IMR-90 (cell line): ENCODE results near the gene IQGAP2. TPM values are rescaled to one million over a fixed set of nuclear protein-coding genes. Genes with fewer than 3 reads are reported as not detected.

Experiments used
- ATAC-seq: fragments of 200-7000 bp; cut with Tn5 transposase; 2 replicates; pipeline ENCODE4 v1.9.1; 2020; ENCODE audit warnings: low read depth, mild to moderate bottlenecking, moderate library complexity
- BruUV-seq: library from RNA; stranded (reverse); fragments of 400-500 nt; replicated peaks from 2 replicates; lab custom pipeline; 2021; lab: Mats Ljungman, UMichigan
- CTCF ChIA-PET: fragments of 300-600 bp; formaldehyde crosslinking; extraction: SDS; loops from one replicate; lab custom pipeline; 2021; ENCODE audit warnings: antibody characterized with exemption; lab: Yijun Ruan, JAX
- POLR2A ChIA-PET: fragments of 300-600 bp; sonication (Branson Sonifier 250); formaldehyde crosslinking; loops from one replicate; lab custom pipeline; 2022; ENCODE audit warnings: antibody characterized with exemption; ENCODE audit not compliant: unreplicated experiment; lab: Charles Lee
- DNase-seq: peaks from one replicate; pipeline ENCODE4 v3.0.0; 2013
- H2AFZ ChIP-seq: replicated peaks from 2 replicates; pipeline ENCODE3; 2013; ENCODE audit warnings: low read length, mild to moderate bottlenecking; ENCODE audit not compliant: poor library complexity
- H2AK5ac ChIP-seq: 2 replicates; pipeline ENCODE4 v1.6.1; 2013; ENCODE audit warnings: low read depth, low read length, inconsistent platforms
- H2AK9ac ChIP-seq: replicated peaks from 2 replicates; pipeline ENCODE3; 2013; ENCODE audit warnings: mild to moderate bottlenecking, low read depth, low read length, moderate library complexity; ENCODE audit not compliant: poor library complexity
- H2BK120ac ChIP-seq: 2 replicates; pipeline ENCODE4 v1.6.1; 2013; ENCODE audit warnings: low read depth, low read length, inconsistent platforms
- H2BK15ac ChIP-seq: 3 replicates; pipeline ENCODE4 v1.6.1; 2013; ENCODE audit warnings: low read depth, low read length, inconsistent platforms
- H2BK20ac ChIP-seq: 2 replicates; pipeline ENCODE4 v1.6.1; 2013; ENCODE audit warnings: low read depth, mild to moderate bottlenecking, inconsistent platforms, low read length, moderate library complexity
- H2BK5ac ChIP-seq: 2 replicates; pipeline ENCODE4 v1.6.1; 2013; ENCODE audit warnings: mild to moderate bottlenecking, low read depth, low read length, inconsistent platforms; ENCODE audit not compliant: poor library complexity, severe bottlenecking
- H3K14ac ChIP-seq: replicated peaks from 2 replicates; pipeline ENCODE4 v1.6.1; 2013; ENCODE audit warnings: low read depth, low read length, inconsistent platforms
- H3K18ac ChIP-seq: 2 replicates; pipeline ENCODE4 v1.6.1; 2013; ENCODE audit warnings: low read depth, low read length, control low read depth
- H3K23ac ChIP-seq: 2 replicates; pipeline ENCODE4 v1.6.1; 2013; ENCODE audit warnings: low read depth, low read length, inconsistent platforms
- H3K27ac ChIP-seq: 2 replicates; pipeline ENCODE4 v1.5.1; 2013; ENCODE audit warnings: mild to moderate bottlenecking, control low read depth, low read length; ENCODE audit not compliant: insufficient read depth
- H3K27me3 ChIP-seq: 2 replicates; pipeline ENCODE4 v1.6.1; 2013; ENCODE audit warnings: low read length; ENCODE audit not compliant: control insufficient read depth, insufficient read depth
- H3K36me3 ChIP-seq: 2 replicates; pipeline ENCODE4 v1.6.1; 2013; ENCODE audit warnings: low read length, mixed read lengths; ENCODE audit not compliant: control insufficient read depth, insufficient read depth
- H3K4ac ChIP-seq: 2 replicates; pipeline ENCODE4 v1.6.1; 2013; ENCODE audit warnings: low read depth, low read length, inconsistent platforms
- H3K4me1 ChIP-seq: 2 replicates; pipeline ENCODE4 v1.6.1; 2013; ENCODE audit warnings: low read length, mixed read lengths; ENCODE audit not compliant: control insufficient read depth, insufficient read depth
- H3K4me2 ChIP-seq: 2 replicates; pipeline ENCODE4 v1.6.1; 2013; ENCODE audit warnings: low read depth, mild to moderate bottlenecking, control low read depth, low read length, moderate library complexity
- H3K4me3 ChIP-seq: 2 replicates; pipeline ENCODE4 v1.5.1; 2013; ENCODE audit warnings: low read depth, mild to moderate bottlenecking, control low read depth, low read length, moderate library complexity; ENCODE audit not compliant: insufficient read depth
- H3K56ac ChIP-seq: 2 replicates; pipeline ENCODE4 v1.6.1; 2013; ENCODE audit warnings: low read length, inconsistent platforms; ENCODE audit not compliant: insufficient read depth; ENCODE audit errors: extremely low read depth
- H3K79me1 ChIP-seq, 2 experiments: 2 replicates each; pipeline ENCODE4 v1.6.1; 2013; ENCODE audit warnings: low read length in 2 of 2, inconsistent platforms in 1 of 2, low read depth in 1 of 2
- H3K9ac ChIP-seq: 2 replicates; pipeline ENCODE4 v1.6.1; 2013; ENCODE audit warnings: low read depth, low read length, control low read depth
- H3K9me1 ChIP-seq: 2 replicates; pipeline ENCODE4 v1.6.1; 2013; ENCODE audit warnings: low read length, inconsistent platforms; ENCODE audit not compliant: insufficient read depth
- H3K9me3 ChIP-seq: 2 replicates; pipeline ENCODE4 v1.6.1; 2013; ENCODE audit warnings: low read length; ENCODE audit not compliant: control insufficient read depth, insufficient read depth
- H4K20me1 ChIP-seq: 2 replicates; pipeline ENCODE4 v1.6.1; 2013; ENCODE audit warnings: low read length, inconsistent platforms; ENCODE audit not compliant: insufficient read depth
- H4K5ac ChIP-seq: 2 replicates; pipeline ENCODE4 v1.6.1; 2013; ENCODE audit warnings: mild to moderate bottlenecking, low read depth, low read length, control low read depth
- H4K8ac ChIP-seq, 2 experiments: 2 replicates each; pipeline ENCODE4 v1.6.1; 2013; ENCODE audit warnings: low read depth in 2 of 2, low read length in 2 of 2, control low read depth in 1 of 2, inconsistent platforms in 1 of 2
- H4K91ac ChIP-seq: 2 replicates; pipeline ENCODE4 v1.6.1; 2013; ENCODE audit warnings: low read depth, low read length, inconsistent platforms; ENCODE audit not compliant: insufficient read depth
- BHLHE40 ChIP-seq: fragments of 150-350 bp; IDR thresholded peaks from 2 replicates; pipeline ENCODE4 v1.6.1; 2016; ENCODE audit warnings: mild to moderate bottlenecking, low read depth, low read length
- CEBPB ChIP-seq: IDR thresholded peaks from 2 replicates; pipeline ENCODE4 v1.6.1; 2012; ENCODE audit warnings: low read depth, low read length, improper control_type of control experiment
- CHD1 ChIP-seq: IDR thresholded peaks from 2 replicates; pipeline ENCODE4 v1.6.1; 2012; ENCODE audit warnings: low read depth, low read length, improper control_type of control experiment
- CTCF ChIP-seq: conservative IDR thresholded peaks from 2 replicates; pipeline ENCODE4 v1.5.1; 2012; ENCODE audit warnings: mild to moderate bottlenecking, low read depth, low read length, improper control_type of control experiment
- ELK1 ChIP-seq: fragments of 150-350 bp; IDR thresholded peaks from 2 replicates; pipeline ENCODE4 v1.6.1; 2016; ENCODE audit warnings: low read depth, mild to moderate bottlenecking, low read length, moderate library complexity, borderline replicate concordance
- FOS ChIP-seq: fragments of 150-350 bp; IDR thresholded peaks from 2 replicates; pipeline ENCODE4 v1.6.1; 2016; ENCODE audit warnings: low read depth, low read length
- MAFK ChIP-seq: IDR thresholded peaks from 2 replicates; pipeline ENCODE4 v1.6.1; 2012; ENCODE audit warnings: low read depth, low read length, improper control_type of control experiment
- MAZ ChIP-seq: IDR thresholded peaks from 2 replicates; pipeline ENCODE4 v1.6.1; 2012; ENCODE audit warnings: low read depth, mild to moderate bottlenecking, low read length, improper control_type of control experiment, moderate library complexity, borderline replicate concordance
- MXI1 ChIP-seq: IDR thresholded peaks from 2 replicates; pipeline ENCODE4 v1.6.1; 2012; ENCODE audit warnings: low read depth, mild to moderate bottlenecking, low read length, moderate library complexity, borderline replicate concordance
- NFE2L2 ChIP-seq: fragments of 150-350 bp; IDR thresholded peaks from 2 replicates; pipeline ENCODE4 v1.6.1; 2016; ENCODE audit warnings: low read depth, mild to moderate bottlenecking, low read length
- POLR2A ChIP-seq: IDR thresholded peaks from 2 replicates; pipeline ENCODE4 v1.6.1; 2012; ENCODE audit warnings: mild to moderate bottlenecking, low read depth, low read length
- RAD21 ChIP-seq: IDR thresholded peaks from 2 replicates; pipeline ENCODE4 v1.6.1; 2012; ENCODE audit warnings: low read length, improper control_type of control experiment
- RCOR1 ChIP-seq: IDR thresholded peaks from 2 replicates; pipeline ENCODE4 v1.6.1; 2012; ENCODE audit warnings: mild to moderate bottlenecking, low read length, improper control_type of control experiment; ENCODE audit not compliant: insufficient replicate concordance
- RFX5 ChIP-seq: IDR thresholded peaks from 2 replicates; pipeline ENCODE4 v1.8.0; 2012; ENCODE audit warnings: low read depth, mild to moderate bottlenecking, low read length, moderate library complexity
- SMC3 ChIP-seq: fragments of 150-350 bp; IDR thresholded peaks from 2 replicates; pipeline ENCODE4 v1.6.1; 2016; ENCODE audit warnings: low read depth, mild to moderate bottlenecking, antibody characterized with exemption, low read length, moderate library complexity
- USF2 ChIP-seq: fragments of 150-350 bp; IDR thresholded peaks from 2 replicates; pipeline ENCODE4 v1.6.1; 2017; ENCODE audit warnings: mild to moderate bottlenecking, antibody characterized with exemption, low read length, low read depth
- WGBS, 2 experiments: methylation state at CpG; one replicate each; pipeline versions ENCODE4 v1.1.5 to v1.1.7; 2013; ENCODE audit warnings: missing lambda C conversion rate in 2 of 2; ENCODE audit not compliant: insufficient read length in 1 of 2; ENCODE audit errors: extremely low coverage in 2 of 2; 5-methylcytosine and 5-hydroxymethylcytosine counted together
- dilution Hi-C: fragments of 300-500 bp; cut with HindIII; formaldehyde crosslinking; loops from one replicate; pipeline ENCODE4 v1.14.3; 2018; ENCODE audit warnings: low sequenced_read_pairs; ENCODE audit not compliant: unreplicated experiment
- in situ Hi-C: fragments of 300-500 bp; cut with MboI; formaldehyde crosslinking; loops from 3 replicates; pipeline ENCODE4 v1.14.3; 2019; ENCODE audit warnings: low sequenced_read_pairs, inconsistent platforms, mixed read lengths
- intact Hi-C: fragments of 100-400 bp; cut with micrococcal nuclease; formaldehyde crosslinking; loops from 2 replicates; pipeline ENCODE4 v1.10.0; 2022
- polyA plus RNA-seq, 3 experiments: library from polyadenylated mRNA; depleted of rRNA; stranded (reverse); fragments of >200 nt; gene quantifications; 2 replicates each; pipeline ENCODE4 v1.2.3, GENCODE V29; 2012; ENCODE audit warnings: low replicate concordance in 1 of 3
- total RNA-seq: library from RNA; depleted of rRNA; stranded (reverse); fragments of >200 nt; gene quantifications from 2 replicates; pipeline ENCODE4 v1.2.3, GENCODE V29; 2012

IQGAP2 gene
- total and polyA plus RNA-seq, 2 of the 4 experiments (the other 2 are of a cell fraction): 0.21 to 0.36 TPM

- no peak overlapping the region for H4K5ac ChIP-seq
- no peak overlapping the region for H4K8ac ChIP-seq
- POLR2A ChIA-PET: no interaction called here
- no peak overlapping the region for H3K9ac ChIP-seq
- no TSS peak for BruUV-seq
- no peaks in the 10 kb centered on the region for H4K20me1 ChIP-seq
- no peak overlapping the region for H3K18ac ChIP-seq
- dilution Hi-C loops (no loop called here), in situ Hi-C loops (no loop called here), intact Hi-C loops (no loop called here)
- H2BK120ac ChIP-seq: no peak overlapping the region
- H3K79me1 ChIP-seq: no peaks in the 10 kb centered on the region
- H3K9me3 ChIP-seq: no peaks in the 10 kb centered on the region
- no peak overlapping the region for H2AK9ac ChIP-seq
- no peak overlapping the region for H3K4me3 ChIP-seq
- H3K14ac ChIP-seq: no peak overlapping the region
- H3K23ac ChIP-seq: no peak overlapping the region
- no peak overlapping the region for H3K56ac ChIP-seq
- H2AK5ac ChIP-seq: no peak overlapping the region
- H2BK5ac ChIP-seq: no peak overlapping the region
- TF ChIP-seq FOS: no peak
- TF ChIP-seq CTCF: no peak
- TF ChIP-seq CEBPB: no peak
- no peak for TF ChIP-seq MAFK
- no peak for TF ChIP-seq RCOR1
- TF ChIP-seq POLR2A: no peak
- no peak for TF ChIP-seq RAD21
- TF ChIP-seq MXI1: no peak
- TF ChIP-seq BHLHE40: no peak
- no peak for TF ChIP-seq NFE2L2
- no peak for TF ChIP-seq USF2
- no peak for TF ChIP-seq SMC3
- TF ChIP-seq MAZ: no peak
- no peak for TF ChIP-seq CHD1
- TF ChIP-seq ELK1: no peak
- TF ChIP-seq RFX5: no peak
- H3K27ac ChIP-seq: no peak overlapping the region
- no peak overlapping the region for H3K4me2 ChIP-seq
- no peaks in the 10 kb centered on the region for H3K9me1 ChIP-seq
- H2BK15ac ChIP-seq: no peak overlapping the region
- H3K4ac ChIP-seq: no peak overlapping the region
- H2AFZ ChIP-seq: no peak overlapping the region
- no peak overlapping the region for H2BK20ac ChIP-seq
- CTCF ChIA-PET: no interaction called here
- no CpG with 5 or more reads among the region's 2 CpGs for WGBS, 2 experiments
- no peak overlapping the region for H4K91ac ChIP-seq
- H3K4me1 ChIP-seq: no peaks in the 10 kb centered on the region
- ATAC-seq (no peak), DNase-seq (no peak)
- H3K36me3 ChIP-seq: no peaks in the 10 kb centered on the region
- no peaks in the 10 kb centered on the region; the same call in 1 of the 2 replicates for H3K27me3 ChIP-seq
Measured at GRCh38 chr5:76477061-76477460, 74.0 kb downstream of the IQGAP2 start.
